Duodenal mucosa (tissue), 2 donors: ENCODE results near the gene KBTBD4.
"Not testable (repeated sequence)": the region's sequence is repeated elsewhere in the genome, so short reads cannot be mapped to it uniquely, and the experiment has no call there.

Experiments used
- H3K27ac ChIP-seq: one replicate; pipeline ENCODE4 v1.7.0; 2013; ENCODE audit warnings: low read depth, low read length
- H3K27me3 ChIP-seq, 2 donors: one replicate each; pipeline ENCODE4 v1.7.0; 2013; ENCODE audit warnings: low read length in 2 of 2, control low read depth in 1 of 2; ENCODE audit not compliant: insufficient read depth in 2 of 2, control insufficient read depth in 1 of 2
- H3K36me3 ChIP-seq, 2 donors: one replicate each; pipeline ENCODE4 v1.7.0; 2013; ENCODE audit warnings: low read length in 2 of 2, control low read depth in 1 of 2; ENCODE audit not compliant: insufficient read depth in 2 of 2, control insufficient read depth in 1 of 2
- H3K4me1 ChIP-seq, 2 donors: one replicate each; pipeline ENCODE4 v1.7.0; 2013; ENCODE audit warnings: low read length in 2 of 2, control low read depth in 1 of 2; ENCODE audit not compliant: insufficient read depth in 2 of 2, control insufficient read depth in 1 of 2
- H3K4me3 ChIP-seq, 2 donors: one replicate each; pipeline ENCODE4 v1.7.0; 2013; ENCODE audit warnings: low read length in 2 of 2, low read depth in 1 of 2
- H3K9ac ChIP-seq, 2 donors: one replicate each; pipeline ENCODE4 v1.7.0; 2013; ENCODE audit warnings: low read length in 2 of 2, low read depth in 1 of 2
- H3K9me3 ChIP-seq, 2 donors: one replicate each; pipeline ENCODE4 v1.7.0; 2013; ENCODE audit warnings: low read length in 2 of 2, control low read depth in 1 of 2; ENCODE audit not compliant: control insufficient read depth in 1 of 2

The KBTBD4 gene

DNA sequence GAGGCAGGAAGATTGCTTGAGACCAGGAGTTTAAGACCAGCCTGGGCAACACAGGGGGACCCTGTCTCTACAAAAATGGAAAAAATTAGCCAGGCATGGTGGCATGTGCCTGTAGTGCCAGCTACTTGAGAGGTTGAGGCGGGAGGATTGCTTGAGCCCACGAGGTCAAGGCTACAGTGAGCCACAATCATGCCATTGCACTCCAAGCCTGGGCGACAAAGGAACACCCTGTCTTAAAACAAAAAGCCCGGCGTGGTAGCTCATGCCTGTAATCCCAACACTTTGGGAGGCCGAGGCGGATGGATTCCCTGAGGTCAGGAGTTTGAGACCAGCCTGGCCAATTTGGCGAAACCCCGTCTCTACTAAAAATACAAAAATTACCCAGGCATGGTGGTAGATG lies 48.0 kb downstream of the KBTBD4 start:
- not testable (repeated sequence) for H3K4me3 ChIP-seq, H3K27me3 ChIP-seq, H3K27ac ChIP-seq, H3K9me3 ChIP-seq, H3K9ac ChIP-seq, H3K36me3 ChIP-seq, H3K4me1 ChIP-seq

DNA sequence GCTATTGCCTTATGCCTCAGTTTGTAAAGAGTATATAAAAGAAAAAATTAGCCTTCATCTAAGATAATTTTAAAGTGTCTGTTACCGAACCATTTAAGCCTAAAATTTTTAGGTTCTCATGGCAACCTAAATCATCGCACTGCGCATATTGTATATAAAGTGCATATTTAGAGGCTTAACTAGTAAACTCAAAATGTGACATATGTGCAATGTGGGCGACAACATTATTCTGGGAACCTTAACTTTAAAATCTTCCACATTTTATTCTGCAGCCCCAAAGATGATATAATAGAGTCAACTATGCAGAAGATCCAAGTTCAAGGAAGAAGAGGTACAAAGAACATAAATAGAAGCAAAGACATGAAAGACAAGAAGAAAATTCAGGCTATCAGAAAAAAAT lies 48.8 kb downstream of the KBTBD4 start:
- Histone ChIP-seq H3K27ac (no peak overlapping the region), H3K9ac (no peak overlapping the region)

GRCh38 chr11:47527186-47527585 lies 51.6 kb downstream of the KBTBD4 start:
- Histone ChIP-seq H3K36me3 (no peaks in the 10 kb centered on the region), H3K9ac (no peak overlapping the region), H3K27ac (no peak overlapping the region), H3K27me3 (no peaks in the 10 kb centered on the region), H3K4me3 (no peak overlapping the region), H3K4me1 (peaks cover 16 to 21% of the 10 kb centered on the region in 2 donors), H3K9me3 (no peaks in the 10 kb centered on the region)

More for the DNA sequence above, 48.8 kb downstream of the KBTBD4 start:
- peaks cover 6% of the 10 kb centered on the region in 2 donors for H3K4me1 ChIP-seq
- H3K36me3 ChIP-seq = no peaks in the 10 kb centered on the region
- H3K9me3 ChIP-seq = no peaks in the 10 kb centered on the region
- H3K4me3 ChIP-seq = no peak overlapping the region
- no peaks in the 10 kb centered on the region for H3K27me3 ChIP-seq

DNA sequence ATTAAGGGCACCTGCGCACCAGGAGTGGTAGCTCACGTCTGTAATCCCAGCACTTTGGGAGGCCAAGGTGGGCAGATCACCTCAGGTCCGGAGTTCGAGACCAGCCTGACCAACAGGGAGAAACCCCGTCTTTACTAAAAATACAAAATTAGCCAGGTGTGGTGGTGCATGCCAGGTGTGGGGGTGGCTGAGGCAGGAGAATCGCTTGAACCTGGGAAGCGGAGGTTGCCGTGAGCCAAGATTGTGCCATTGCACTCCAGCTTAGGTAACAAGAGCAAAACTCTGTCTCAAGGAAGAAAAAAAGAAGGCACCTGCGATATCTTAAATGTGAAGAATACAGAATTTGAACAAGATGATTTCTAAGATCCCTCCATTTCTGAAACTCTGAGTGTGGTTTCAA lies 52.7 kb downstream of the KBTBD4 start:
- not testable (repeated sequence) for H3K36me3 ChIP-seq, H3K9me3 ChIP-seq, H3K9ac ChIP-seq, H3K4me3 ChIP-seq, H3K27ac ChIP-seq, H3K27me3 ChIP-seq
- peaks cover 16 to 20% of the 10 kb centered on the region in 2 donors for H3K4me1 ChIP-seq

DNA sequence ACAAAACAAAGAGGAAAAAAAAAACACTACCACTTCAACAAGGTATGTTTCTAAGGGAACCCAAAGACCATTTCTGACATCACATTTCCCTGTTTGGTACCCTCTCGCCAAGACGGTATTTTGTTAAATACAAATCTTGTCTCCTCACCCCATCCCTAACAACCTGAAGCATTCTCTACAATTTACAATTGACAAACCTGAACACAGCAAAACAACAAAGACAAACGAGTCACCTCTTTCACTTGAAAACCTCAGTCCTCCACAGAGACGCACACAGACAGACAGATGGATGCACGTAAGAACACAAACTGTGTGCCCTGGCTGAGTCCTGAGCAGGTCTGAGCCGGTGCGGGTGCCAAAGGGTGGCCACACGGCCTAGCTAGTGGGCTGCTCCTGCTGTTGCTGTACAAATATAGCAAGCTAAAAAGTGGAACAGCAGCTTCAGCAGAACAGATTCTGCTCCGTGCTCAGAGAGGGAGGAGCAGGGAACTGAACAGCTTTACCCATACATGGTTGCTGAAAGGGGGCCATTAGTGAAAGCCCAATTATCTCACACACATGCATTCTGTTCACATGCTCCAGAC lies 54.4 kb downstream of the KBTBD4 start:
- H3K4me1 ChIP-seq = peaks cover 16 to 20% of the 10 kb centered on the region in 2 donors
- peak overlapping the region; percentile 5 for H3K27ac ChIP-seq
- H3K4me3 ChIP-seq = peak overlapping the region in 1 of 2 donors; percentile 31
- H3K27me3 ChIP-seq = no peaks in the 10 kb centered on the region
- peak overlapping the region in 1 of 2 donors; percentile 7 for H3K9ac ChIP-seq
- no peaks in the 10 kb centered on the region for H3K36me3 ChIP-seq
- no peaks in the 10 kb centered on the region for H3K9me3 ChIP-seq

GRCh38 chr11:47523490-47524225 lies 55.1 kb downstream of the KBTBD4 start:
- H3K27ac ChIP-seq = peak overlapping the region; percentile 37
- H3K9ac ChIP-seq = peak overlapping the region in 1 of 2 donors; percentile 7
- H3K27me3 ChIP-seq = no peaks in the 10 kb centered on the region
- no peak overlapping the region for H3K4me3 ChIP-seq
- H3K4me1 ChIP-seq = peaks cover 17 to 25% of the 10 kb centered on the region in 2 donors
- H3K9me3 ChIP-seq = no peaks in the 10 kb centered on the region
- H3K36me3 ChIP-seq = no peaks in the 10 kb centered on the region
